Glomerular visceral epithelial cell (primary cell): Measurements from ENCODE around the gene ADD2.
A peak's percentile ranks its signal among the peaks of the same experiment; 100 is the strongest.
"Not testable (repeated sequence)": the region's sequence is repeated elsewhere in the genome, so short reads cannot be mapped to it uniquely, and the experiment has no call there.

Source experiments
- DNase-seq: peaks from one replicate; pipeline ENCODE4 v3.0.0-alpha.2; 2016; ENCODE audit errors: extremely low spot score

Gene ADD2

DNA sequence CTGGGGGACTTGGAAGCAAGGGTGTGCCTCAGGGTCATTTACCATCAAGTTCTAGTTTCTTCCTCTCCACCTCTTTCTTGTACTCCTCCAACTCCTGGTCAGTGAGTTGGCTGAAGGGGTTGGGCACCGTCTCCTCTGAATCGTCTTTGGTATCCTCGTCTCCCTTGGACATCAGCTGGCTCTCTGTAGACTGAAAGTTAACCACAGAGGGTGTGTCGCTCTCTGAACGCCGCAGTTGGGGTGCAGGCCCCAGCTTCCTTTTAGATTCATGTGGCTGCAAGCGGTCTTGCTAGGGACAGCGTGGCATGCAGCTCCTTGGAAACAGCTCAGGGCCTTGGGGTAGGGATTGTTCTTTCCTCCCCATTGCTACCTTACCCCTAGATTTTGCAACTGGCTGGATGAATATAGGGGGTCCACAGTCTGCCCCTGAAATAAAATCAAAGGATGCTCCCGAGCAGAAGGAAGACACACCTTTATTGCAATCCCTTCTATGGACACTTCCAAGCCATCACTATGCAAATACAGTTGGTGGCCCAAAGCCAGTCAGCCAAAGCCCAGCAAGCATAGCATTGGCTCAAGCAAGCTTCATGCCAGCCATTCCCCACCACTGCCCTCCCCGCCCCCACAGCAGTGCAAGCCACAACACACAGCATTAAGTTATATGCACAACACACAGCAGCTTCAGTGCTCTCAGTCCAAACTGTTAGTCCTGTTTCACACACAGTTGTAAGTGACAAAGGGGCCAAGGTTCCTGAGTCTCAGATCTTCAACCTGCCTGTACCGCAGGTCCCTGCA, 93.2 kb downstream of the ADD2 start:
- DNase-seq: no peak

DNA sequence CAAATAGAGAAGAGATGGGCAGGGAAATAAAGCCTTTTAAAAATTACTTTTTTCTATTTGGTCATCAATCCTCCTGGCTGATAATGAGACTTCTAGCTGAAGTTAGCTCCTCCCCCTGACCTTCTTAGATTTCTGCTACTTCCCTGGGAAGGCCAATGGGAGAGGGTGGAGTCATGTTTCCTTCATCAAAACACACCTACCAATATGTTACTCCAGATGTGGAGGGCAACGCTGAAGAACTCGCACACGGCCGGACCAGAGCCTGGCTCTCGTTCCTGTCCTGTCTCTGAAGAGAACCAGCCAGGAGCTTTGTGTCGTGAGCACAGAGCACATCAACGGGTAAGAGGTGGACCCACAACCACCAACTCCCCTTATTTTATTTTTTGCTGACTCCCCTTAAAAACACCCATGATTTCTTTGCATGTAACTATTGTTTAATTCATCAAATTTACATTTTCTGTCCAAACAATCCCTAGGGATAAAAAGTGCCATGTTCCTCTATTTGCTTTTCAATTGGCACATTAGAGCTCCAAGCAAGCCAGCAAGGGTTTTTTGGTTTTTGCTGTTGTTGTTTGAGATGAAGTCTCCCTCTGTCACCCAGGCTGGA, 94.9 kb downstream of the ADD2 start:
- DNase-seq: no peak

- DNase-seq: no peak
These were observed 96.8 kb downstream of the ADD2 start for GRCh38 chr2:70671092-70671675.

GRCh38 chr2:70670626-70671025, 97.4 kb downstream of the ADD2 start:
- no peak for DNase-seq

GRCh38 chr2:70670202-70670601, 97.8 kb downstream of the ADD2 start:
- no peak for DNase-seq

- no peak for DNase-seq
These were observed 99.1 kb downstream of the ADD2 start for GRCh38 chr2:70668911-70669310.

GRCh38 chr2:70668432-70668831, 99.6 kb downstream of the ADD2 start:
- no peak for DNase-seq

- DNase-seq: no peak
These were observed 103.5 kb downstream of the ADD2 start for GRCh38 chr2:70664525-70664924.

- no peak for DNase-seq
These were observed 104.6 kb downstream of the ADD2 start for GRCh38 chr2:70663411-70663810.

DNA sequence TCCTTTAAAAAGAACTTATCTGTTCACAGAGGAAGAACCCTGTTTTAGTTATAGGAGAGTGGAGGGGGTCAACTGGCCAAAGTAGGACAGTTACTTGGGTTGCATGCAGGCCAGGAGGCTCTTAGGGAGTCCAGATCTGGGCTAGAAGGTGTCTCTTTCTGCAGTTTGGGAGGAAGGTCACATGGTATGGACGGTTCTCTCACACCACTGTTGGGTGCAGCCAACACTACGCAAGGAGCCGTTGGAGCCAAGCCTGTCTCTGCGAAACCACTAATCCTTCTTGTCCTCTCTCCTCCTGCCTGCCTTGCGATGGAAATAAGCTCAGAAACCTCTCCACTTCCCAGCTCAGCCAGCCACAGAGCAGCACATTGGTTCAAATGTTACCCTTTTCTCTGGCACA, 108.4 kb downstream of the ADD2 start:
- DNase-seq: no peak

- DNase-seq: no peak
These were observed 109.5 kb downstream of the ADD2 start for GRCh38 chr2:70658476-70658875.

DNA sequence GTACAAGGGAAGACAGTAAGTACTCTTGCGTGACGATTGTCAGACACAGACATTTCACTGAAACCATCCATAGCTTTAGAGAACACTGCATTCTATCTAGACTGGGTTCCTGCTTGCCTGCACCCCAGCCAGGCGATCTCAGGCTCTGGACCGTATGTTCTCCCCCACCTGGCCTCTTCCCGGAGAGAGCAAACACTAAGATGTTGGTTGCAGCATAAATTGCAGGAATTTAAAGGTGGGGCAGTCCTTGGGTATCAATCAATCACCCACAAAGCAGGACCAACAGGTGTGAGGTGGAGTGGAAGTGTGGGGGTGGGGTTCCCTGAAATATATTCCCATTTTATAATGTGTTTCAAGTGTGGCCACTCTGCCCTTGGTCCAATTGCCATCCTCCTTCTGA, 110.8 kb downstream of the ADD2 start:
- no peak for DNase-seq

GRCh38 chr2:70656421-70657010, 111.5 kb downstream of the ADD2 start:
- no peak for DNase-seq

GRCh38 chr2:70655786-70656185, 112.2 kb downstream of the ADD2 start:
- DNase-seq: no peak

- DNase-seq: not testable (repeated sequence)
These were observed 112.8 kb downstream of the ADD2 start for GRCh38 chr2:70655211-70655610.

DNA sequence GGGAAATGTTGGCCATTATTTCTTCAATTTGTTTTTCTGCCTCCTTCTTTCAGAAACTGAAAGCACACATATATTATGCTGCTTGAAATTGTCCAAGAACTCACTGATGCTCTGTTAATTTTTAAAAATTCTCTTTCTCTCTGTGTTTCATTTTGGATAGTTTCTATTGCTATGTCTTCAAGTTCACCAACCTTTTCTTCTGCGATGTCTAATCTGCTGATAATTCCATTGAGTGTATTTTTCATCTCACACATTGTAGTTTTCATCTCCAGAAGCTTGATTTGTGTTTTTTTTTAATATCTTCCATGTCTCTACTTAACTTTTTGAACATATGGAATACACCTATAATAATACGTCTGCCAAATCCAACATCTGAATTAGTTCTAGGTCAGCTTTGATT, 116.3 kb downstream of the ADD2 start:
- DNase-seq: no peak

DNA sequence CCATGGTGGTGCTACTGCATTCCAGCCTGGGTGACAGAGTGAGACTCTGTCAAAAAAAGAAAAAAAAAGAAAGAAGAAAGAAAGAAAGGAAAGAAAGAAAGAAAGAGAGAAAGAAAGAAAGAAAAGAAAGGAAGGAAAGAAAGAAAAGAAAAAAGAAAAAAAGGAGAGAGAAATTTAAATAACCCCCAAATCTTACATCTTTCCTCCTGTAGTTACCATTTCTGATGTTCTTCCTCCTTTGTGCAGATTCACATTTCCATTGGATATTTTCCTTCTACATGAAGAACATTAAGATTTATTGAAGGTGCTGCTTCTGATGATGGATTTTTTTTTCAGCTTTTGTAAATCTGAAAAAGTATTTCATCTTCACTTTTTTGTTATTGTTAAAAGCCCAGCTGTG, 117.0 kb downstream of the ADD2 start:
- no peak for DNase-seq

- no peak for DNase-seq
These were observed 119.0 kb downstream of the ADD2 start for GRCh38 chr2:70648961-70649360.

DNA sequence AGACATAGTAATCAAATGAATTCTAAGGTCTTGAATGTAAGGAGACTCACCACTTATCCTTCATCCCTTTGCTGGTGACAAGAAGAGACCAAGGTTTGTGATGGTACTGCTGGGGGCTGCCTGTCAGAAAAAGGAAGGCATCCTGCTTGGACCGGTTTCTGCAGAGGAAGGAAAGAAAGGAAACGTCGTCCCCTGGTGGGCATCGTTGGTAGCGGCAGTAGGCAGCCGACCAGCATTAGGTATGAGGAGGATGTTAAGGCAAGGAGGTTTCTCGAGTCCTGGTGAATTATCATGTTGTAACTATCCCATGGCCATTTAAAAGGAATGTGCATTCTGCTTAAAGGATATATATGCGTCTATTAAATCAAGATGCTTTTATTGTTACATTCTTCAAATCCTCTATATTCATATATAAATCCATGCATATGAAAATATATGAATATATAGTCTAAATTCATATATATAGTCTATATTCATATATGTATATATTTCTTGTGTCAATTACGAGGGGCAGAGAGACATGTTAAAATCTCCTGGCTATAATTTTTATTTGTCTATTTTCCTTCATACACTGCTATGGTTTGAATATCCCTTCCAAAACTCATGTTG, 120.0 kb downstream of the ADD2 start:
- DNase-seq: peak; percentile 68

DNA sequence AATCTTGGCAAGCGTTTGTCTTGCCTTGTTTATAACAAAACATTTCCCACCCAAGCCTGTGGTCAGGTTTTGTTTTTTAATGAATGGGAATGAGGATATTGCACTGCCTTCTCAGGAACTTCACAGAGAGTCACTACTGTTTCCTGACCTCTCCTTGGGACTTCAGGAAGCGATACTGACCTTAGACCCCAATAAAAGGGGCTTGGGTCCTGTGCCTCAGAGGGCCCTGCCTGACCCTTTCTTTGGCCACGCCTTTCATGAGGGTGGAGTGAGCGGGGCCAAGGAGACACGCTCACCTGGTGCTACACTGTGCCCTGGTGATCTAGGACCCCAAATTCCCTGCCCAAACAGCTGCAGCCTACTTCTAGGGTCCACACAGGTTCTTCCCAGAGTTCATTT, 121.6 kb downstream of the ADD2 start:
- DNase-seq: no peak

GRCh38 chr2:70645733-70646419, 122.1 kb downstream of the ADD2 start:
- peak; percentile 7 for DNase-seq

GRCh38 chr2:70643715-70644114, 124.3 kb downstream of the ADD2 start:
- DNase-seq: peak; percentile 39
